ENCODE data around the gene DHCR24.
"Not testable (repeated sequence)": the region's sequence is repeated elsewhere in the genome, so short reads cannot be mapped to it uniquely, and the experiment has no call there.

DHCR24 gene

DNA sequence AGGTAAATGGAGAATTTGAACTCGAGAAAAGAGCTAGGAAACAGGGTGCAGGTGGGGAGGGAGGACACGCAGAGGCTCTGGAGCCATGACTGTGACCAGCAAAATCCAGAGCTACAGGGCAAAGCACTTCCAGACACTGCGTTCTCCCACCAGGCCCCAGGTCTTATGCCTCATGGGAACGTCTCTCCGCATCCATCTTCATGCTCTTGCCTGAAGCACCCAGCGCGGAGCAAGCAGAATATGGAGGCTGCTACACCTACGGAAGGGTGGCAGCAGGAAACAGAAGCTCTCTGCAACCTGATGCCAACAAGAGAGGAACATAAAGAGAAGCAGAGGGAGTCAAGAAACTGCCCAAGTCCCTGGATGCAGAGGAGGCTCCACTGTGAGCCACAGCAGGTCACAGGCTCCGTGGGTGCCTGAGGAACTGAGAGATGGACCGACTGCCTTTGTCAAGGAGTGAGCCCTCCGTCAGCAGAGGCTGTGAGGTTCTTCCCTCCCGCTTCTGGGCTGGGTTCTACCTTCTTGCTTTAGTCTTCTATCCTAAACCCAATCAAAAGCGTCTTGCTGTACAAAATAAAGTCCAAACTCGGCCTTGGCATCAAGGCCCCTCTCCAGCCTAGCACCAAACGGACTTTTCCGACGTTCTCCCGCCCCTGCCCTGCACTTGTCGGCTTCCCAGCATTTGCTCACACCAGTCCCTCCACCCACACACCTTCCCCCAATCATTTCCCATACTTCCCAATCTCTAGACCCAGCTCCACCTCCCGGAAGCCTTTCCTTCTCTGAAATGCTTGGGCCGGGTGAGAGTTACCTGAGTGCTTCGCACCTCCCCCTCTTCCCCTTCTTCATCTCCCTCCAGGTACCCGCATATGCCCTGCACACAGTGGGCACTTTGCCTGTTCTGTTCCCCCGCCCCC, 930 bp downstream of the DHCR24 start:
- FAIRE-seq = no peak

DNA sequence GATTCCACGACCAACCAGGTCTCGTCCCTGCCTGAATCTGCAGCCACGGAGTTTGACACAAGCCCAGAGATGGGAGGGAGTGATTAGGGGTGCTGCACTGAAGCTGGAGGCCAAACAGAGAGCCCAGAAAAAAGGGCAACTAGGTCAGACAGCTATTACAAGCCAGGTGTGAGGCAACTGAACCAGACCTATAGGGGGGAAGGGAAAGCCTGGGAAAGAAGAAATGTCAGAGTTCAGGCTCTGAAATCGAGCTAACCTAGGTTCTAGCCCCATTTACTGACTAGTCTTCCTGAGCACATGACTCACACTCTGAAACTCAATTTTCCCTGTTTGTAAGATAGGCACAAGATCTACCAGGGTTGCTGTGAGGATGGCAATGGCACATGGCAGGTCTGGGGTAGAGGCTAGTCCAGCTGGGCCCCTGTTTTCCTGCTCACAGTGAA, 1.7 kb downstream of the DHCR24 start:
- no peak for FAIRE-seq

GRCh38 chr1:54884768-54885167, 2.2 kb downstream of the DHCR24 start:
- no peak for FAIRE-seq

GRCh38 chr1:54884135-54884586, 2.8 kb downstream of the DHCR24 start:
- no peak for FAIRE-seq

DNA sequence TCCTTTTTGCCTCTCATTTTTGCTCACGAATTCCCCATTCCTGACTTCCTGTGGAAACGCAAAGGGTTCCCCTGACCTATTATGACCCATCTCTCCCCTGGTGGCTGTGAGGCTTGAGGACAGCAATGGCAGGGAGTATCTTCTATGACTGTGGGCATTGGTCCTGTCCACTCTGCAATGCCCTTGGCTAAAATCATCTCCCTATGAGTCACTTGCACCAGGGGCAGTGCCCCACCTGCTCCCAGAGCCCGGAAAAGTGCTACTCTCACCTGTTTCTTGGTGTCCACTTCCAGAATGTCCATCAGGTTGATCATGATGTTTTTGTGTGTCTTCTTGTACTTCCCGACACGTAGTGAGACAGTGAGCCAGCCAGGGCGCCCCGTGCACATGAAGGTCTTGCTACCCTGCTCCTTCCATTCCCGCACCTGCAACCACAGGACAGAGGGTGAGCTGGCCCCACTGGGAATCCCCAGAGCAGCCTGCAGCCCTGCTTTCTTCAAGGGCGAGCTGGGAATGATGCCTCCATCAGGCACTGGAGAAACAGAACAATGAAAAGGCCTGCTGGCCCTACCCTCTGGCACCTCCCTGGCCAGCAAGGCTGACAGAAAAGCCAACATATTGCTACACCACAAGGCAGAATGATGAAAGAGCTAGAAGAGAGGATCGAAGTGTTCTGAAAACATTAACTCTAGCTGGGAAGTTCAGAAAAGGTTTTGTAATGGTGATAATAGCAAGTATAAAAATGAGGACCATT, 3.5 kb downstream of the DHCR24 start:
- FAIRE-seq = no peak

- peak; percentile 74 for FAIRE-seq
These were observed 4.5 kb downstream of the DHCR24 start for GRCh38 chr1:54882519-54882918.

DNA sequence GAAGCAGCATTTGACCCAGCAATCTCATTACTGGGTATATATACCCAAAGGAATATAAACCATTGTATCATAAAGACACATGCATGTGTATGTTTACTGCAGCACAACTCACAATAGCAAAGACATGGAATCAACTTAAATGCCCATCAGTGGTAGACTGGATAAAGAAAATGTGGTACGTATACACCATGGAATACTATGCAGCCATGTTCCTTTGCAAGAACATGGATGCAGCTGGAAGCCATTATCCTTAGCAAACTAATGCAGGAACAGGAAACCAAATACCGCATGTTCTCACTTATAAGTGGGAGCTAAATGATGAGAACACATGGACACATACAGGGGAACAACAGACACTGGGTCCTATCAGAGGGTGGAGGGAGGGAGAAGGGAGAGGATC, 5.4 kb downstream of the DHCR24 start:
- FAIRE-seq = not testable (repeated sequence)

GRCh38 chr1:54879872-54880271, 7.1 kb downstream of the DHCR24 start:
- FAIRE-seq = no peak

- no peak for FAIRE-seq
These were observed 10.2 kb downstream of the DHCR24 start for GRCh38 chr1:54876814-54877213.

- FAIRE-seq = no peak
These were observed 12.0 kb downstream of the DHCR24 start for GRCh38 chr1:54875000-54875399.

DNA sequence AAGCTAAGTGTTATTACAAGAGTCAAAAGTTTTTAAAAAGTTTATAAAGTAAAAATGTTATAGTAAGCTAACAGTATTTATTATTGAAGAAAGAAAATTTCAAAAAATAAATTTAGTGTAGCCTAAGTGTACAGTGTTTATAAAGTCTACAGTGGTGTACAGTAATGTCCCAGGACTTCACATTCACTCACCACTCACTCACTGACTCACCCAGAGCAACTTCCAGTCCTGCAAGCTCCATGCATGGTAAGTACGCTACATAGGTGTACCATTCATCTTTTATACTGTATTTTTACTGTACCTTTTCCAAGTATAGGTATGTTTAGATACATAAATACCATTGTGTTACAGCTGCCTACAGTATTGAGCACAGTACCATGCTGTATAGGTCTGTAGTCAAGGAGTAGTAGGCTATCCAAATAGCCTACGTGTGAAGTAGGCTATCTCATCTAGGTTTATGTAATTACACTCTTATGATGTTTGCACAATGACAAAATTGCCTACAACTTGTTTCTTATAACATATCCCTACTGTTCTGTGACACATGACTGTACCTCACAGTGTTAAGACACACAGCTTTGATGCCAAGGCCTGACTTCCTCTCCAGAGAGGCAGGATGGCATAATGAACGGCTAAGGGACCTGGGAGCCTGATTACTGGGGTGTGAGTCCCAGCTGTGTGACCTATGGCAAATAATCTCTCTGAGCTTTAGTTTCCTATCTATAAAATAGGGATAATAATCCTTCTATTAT, 12.7 kb downstream of the DHCR24 start:
- FAIRE-seq = no peak

GRCh38 chr1:54872036-54872331, 15.0 kb downstream of the DHCR24 start:
- FAIRE-seq = no peak

GRCh38 chr1:54871275-54872035, 15.5 kb downstream of the DHCR24 start:
- FAIRE-seq = no peak

GRCh38 chr1:54870869-54871268, 16.1 kb downstream of the DHCR24 start:
- FAIRE-seq = no peak

GRCh38 chr1:54869173-54869851, 17.7 kb downstream of the DHCR24 start:
- no peak for FAIRE-seq

- no peak for FAIRE-seq
These were observed 19.3 kb downstream of the DHCR24 start for GRCh38 chr1:54867717-54868057.

DNA sequence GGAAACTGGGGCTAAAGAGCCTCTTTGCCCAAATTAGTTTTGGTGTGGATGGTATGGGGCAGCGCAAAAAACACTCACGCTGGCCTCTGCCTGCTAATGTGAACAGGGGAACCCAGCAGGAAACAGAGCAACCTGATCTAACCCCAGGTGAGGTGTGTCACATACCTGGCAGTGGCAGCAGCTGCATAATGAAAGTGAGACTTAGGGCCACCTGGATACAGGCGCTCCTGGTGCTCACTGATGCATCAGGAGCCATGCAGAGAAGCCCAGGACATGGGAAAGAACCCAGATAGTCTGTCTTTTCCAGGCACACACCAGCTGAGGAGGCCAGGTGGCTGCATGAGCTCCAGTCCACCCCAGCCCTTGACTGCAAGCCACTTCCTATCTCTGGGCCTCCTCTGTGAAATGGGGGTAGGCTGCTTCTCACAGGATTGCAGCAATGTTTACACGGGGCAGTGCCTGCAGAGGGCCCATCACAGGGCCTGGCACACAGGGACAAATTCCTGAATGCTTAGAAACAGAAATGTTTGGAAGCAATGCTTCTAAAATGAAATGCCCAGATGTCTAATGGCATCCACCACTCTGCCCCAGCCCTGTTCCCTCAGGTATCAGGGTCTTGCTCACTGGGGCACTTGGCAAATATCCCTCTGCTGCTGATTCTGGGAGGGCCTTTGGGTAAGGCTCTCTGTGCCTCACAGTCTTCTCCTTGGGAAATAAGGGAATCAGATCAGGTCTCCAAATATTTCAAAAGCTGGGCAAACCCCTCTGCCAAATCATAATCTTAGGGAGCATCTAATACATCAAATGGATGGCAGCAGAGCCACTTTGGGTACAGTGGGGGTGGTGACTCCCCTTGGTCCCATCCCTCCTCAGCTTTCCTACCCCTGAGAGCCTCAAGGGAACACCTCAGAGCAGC, 19.9 kb downstream of the DHCR24 start:
- no peak for FAIRE-seq

GRCh38 chr1:54865238-54866073, 21.5 kb downstream of the DHCR24 start:
- no peak for FAIRE-seq

DNA sequence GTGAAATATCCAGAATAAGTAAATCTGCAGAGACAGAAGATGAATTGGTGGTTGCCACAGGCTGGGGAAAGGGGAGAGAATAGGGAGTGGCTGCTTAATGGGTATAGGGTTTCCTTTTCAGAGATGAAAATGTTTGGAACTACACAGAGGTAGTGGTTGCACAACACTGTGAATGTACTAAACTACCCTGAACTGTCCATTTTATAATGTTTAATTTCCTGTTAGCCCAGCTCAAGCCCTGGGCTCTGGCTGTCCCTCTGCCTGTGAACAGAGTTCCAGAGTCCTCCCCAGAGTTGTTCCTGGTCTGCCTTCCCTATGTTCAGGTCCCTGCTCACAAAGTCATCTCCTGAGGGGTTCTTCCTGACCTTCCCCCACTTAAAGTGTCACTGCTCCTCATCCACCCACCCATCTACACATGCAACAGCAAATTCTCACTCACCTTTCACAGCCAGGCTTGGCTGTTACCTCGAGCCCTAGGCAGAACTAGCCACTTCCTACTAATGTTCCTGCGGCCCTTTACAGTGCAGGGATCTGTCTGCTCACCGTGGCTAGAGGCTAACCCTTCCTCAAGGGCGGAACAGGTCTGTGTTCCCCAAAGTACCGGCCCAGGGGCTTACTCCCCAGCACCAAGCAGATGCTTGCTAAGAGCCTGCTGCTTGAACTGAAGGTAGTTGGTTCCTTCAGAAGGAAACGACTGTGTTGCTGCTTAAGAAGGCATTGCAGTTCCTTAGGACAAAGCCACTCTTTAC, 22.4 kb downstream of the DHCR24 start:
- FAIRE-seq = no peak
